GM12864 (cell line): ENCODE results near the gene DIAPH3.

ENCODE experiments used
- DNase-seq: peaks from one replicate; pipeline ENCODE4 v3.0.0-alpha.2; 2011; ENCODE audit warnings: low read depth
- H3K4me3 ChIP-seq: 2 replicates; pipeline ENCODE4 v1.5.1; 2011; ENCODE audit warnings: mild to moderate bottlenecking, low read depth, low read length, control low read depth
- CTCF ChIP-seq: IDR thresholded peaks from 2 replicates; pipeline ENCODE4 v1.5.1; 2011; ENCODE audit warnings: low read depth, mild to moderate bottlenecking, moderate library complexity, low read length, control low read depth, inconsistent platforms; ENCODE audit errors: missing control alignments

DIAPH3 gene

GRCh38 chr13:60139272-60139671 lies 24.5 kb downstream of the DIAPH3 start:
- DNase-seq = no peak
- H3K4me3 ChIP-seq = no peak overlapping the region
- TF ChIP-seq CTCF = no peak

- no peak for DNase-seq
- no peak overlapping the region for H3K4me3 ChIP-seq
- no peak for TF ChIP-seq CTCF
Observed at GRCh38 chr13:60138674-60139073, 25.1 kb downstream of the DIAPH3 start.

- no peak overlapping the region for H3K4me3 ChIP-seq
- no peak for TF ChIP-seq CTCF
- DNase-seq = no peak
Observed at GRCh38 chr13:60137911-60138560, 25.7 kb downstream of the DIAPH3 start.

GRCh38 chr13:60135344-60135743 lies 28.4 kb downstream of the DIAPH3 start:
- TF ChIP-seq CTCF = no peak
- no peak for DNase-seq
- H3K4me3 ChIP-seq = no peak overlapping the region

GRCh38 chr13:60134376-60134775 lies 29.4 kb downstream of the DIAPH3 start:
- no peak overlapping the region for H3K4me3 ChIP-seq
- DNase-seq = no peak

GRCh38 chr13:60121337-60121687 lies 42.4 kb downstream of the DIAPH3 start:
- no peak for TF ChIP-seq CTCF
- H3K4me3 ChIP-seq = no peak overlapping the region
- no peak for DNase-seq

More at GRCh38 chr13:60134376-60134775, 29.4 kb downstream of the DIAPH3 start:
- no peak for TF ChIP-seq CTCF

GRCh38 chr13:60120617-60121336 lies 43.0 kb downstream of the DIAPH3 start:
- DNase-seq = no peak
- H3K4me3 ChIP-seq = no peak overlapping the region
- TF ChIP-seq CTCF = no peak
